GM18505 (cell line): Measurements from ENCODE around the gene CSN1S1.

Experiments
- ATAC-seq: cut with Tn5 transposase; IDR thresholded peaks from one replicate; pipeline ENCODE4 v1.9.1; 2021; ENCODE audit not compliant: unreplicated experiment
- POLR2A ChIP-seq: IDR thresholded peaks from 4 replicates; pipeline ENCODE4 v1.6.1; 2011; ENCODE audit warnings: borderline replicate concordance; ENCODE audit not compliant: insufficient read depth, insufficient read length; ENCODE audit errors: extremely low read depth

CSN1S1 gene

DNA sequence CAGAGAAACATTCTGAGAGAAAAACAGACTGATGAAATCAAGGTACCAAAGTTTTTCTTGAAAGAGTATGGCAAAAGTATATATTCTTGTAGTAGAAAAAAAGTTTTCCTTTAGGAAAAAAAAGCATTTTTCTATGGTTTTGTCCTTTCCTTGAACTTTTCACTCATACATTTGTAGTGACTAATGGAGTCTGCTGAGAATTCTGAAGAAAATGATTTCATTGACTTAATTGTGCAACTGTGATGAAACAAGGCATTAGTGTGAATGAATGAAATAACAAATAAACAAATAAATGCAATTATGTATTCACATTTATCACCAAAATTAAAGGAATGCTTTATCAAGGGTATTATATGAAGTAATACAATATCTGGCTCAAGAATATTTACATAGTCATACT, 5.7 kb downstream of the CSN1S1 start:
- no peak for ATAC-seq
- TF ChIP-seq POLR2A = no peak

DNA sequence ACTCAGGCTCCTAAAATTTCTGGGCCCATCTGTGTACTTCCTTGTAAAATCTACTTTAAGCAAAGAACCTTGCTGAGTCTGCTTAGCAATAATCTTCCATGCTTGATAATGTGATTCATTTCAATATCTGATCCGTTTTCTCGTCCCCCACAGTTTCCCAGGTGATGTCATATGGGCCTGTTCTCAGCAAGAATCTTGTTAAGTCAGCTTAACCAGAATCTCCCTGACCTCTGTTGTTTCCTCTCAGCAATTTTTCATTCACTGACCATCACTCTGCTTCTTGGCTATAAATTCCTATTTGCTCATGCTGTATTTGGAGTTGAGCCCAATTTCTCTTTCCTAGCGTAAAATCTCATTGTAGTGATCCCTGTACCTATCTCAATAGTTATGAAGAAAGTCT, 20.7 kb downstream of the CSN1S1 start:
- TF ChIP-seq POLR2A = no peak
- ATAC-seq = no peak

DNA sequence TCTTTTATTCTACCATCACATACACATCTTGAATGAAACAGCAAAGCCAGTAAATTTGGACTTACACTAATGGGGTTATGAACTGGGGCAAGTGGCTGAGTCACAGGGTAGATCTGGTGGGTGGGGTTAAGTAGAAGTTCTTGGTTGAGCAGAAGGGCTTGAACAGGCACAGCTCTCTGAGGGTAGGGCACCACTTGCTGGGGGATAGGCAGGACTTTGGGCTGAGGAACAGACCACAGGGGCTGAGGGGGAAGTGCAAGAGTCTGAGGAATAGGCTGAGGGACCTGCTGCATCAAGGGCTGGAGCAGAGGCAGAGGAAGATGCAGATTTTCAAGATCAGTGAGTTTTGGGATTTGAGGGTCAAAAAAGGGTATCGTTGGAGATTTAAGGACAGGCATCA, 26.3 kb downstream of the CSN1S1 start:
- no peak for TF ChIP-seq POLR2A
- ATAC-seq = no peak

DNA sequence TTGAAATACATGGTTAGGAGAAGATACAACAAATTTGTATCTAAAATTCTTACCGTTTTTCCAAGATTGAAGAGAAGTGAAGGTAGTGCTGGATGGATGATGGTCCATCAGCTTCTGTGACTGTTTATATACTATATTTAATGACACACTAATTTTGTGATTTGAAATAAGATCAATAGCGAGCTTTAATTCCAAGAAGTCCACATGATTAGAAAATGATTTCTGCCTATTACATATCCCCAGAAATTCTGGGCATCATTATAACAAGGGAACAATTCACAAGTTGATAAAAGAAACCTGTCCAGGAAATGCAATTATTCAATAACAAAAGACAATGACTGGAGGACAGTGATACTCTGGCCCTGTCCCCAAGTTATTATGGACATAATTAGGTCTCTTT, 34.8 kb downstream of the CSN1S1 start, which contains the start of gene CSN2:
Gene CSN2, minus strand, starts transcription at position 101 of the 400 bp plus-strand sequence. CDS start 4,733 bp downstream, outside the sequence.
- ATAC-seq = no peak
- TF ChIP-seq POLR2A = no peak

DNA sequence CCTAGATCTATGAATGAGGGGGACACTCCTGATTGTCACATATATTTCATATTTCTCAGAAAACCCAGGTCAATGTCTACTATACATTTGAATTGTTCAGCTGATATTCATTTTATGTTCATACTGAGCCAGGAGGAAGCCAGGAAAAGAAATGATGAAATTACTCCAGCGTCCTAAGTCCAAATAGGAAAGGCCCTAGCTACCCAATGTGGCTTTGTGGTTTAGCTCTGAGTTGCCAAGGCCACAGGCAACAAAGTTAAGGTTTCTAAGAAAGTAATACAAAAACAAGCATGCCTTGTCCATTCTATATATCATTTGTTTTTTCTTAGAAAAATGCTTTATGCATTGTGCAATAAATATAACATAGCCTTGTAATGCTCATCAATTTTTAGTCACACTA, 39.2 kb downstream of the CSN1S1 start:
- no peak for ATAC-seq
- TF ChIP-seq POLR2A = no peak

DNA sequence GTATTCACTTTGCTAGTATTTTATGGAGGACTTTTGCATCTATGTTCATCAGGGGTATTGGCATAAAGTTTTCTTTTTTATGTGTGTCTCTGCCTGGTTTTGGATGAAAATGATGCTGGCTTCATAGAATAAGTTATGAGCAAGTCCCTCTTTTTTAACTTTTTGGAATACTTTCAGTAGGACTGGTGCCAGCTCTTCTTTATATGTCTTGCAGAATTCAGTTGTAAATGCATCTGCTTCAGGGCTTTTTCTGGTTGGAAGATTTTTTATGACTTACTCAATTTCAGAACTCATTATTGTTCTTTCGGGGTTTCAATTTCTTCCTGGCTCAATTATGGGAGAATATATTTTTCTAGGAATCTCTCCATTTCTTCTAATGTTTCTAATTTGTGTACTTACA, 43.8 kb downstream of the CSN1S1 start:
- ATAC-seq = no peak
- no peak for TF ChIP-seq POLR2A

DNA sequence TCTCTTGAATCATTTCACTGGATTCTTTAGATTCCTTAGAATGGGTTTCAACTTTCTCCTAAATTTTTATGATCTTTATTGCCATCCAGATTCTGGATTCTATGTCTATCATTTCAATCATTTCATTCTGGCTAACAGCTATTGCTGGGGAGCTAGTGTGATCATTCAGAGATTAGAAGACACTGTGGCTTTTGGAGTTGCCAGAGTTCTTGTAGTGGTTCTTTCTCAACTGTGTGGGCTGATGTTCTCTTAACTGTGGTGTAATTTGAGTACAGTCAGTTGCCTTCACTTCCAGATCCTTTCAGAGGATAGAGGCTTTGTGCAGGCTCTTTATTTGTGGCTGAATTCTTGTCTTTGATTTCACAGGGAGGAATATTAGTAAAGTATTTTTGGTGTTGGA, 46.7 kb downstream of the CSN1S1 start:
- no peak for ATAC-seq
- no peak for TF ChIP-seq POLR2A

DNA sequence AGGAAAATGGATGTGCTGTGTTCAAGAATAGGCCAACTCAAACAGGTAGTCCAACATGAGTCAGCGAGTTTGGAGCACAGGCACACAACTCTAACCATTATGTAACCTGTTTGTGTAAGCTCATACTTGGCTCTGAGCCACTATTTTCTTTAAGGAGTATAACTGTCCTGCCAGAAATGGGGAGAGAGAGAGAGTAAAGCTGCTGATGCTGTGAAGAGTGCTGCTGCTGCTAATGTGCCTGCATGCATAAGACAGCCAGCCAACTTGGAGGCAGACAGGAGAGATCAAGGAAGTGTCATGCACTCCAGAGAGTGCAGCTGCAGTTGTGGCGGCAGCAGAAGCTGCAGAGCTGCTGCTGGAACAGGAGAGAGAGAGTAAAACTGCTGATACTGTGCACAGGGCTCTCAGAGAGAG, 53.2 kb downstream of the CSN1S1 start:
- peak; percentile 66 for ATAC-seq
- TF ChIP-seq POLR2A = no peak

DNA sequence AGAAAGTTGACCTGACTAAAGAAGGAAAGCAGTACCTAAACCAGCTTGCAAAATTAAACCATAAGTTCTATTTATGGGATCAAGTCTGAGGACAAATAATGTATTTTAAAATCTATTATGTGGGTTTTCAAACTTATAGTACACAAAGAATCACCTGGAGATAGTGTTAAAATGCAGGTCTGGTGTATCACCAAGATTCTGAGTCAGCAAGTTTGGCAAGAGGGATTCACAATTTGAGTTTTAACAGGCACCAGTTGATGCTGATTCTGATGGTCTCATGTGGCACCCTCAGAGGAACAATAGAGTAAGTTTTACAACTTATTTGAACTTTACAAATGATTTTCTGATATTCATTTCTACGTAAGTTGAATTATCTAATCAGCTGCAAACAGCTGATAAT, 55.8 kb downstream of the CSN1S1 start:
- ATAC-seq = no peak
- TF ChIP-seq POLR2A = no peak

DNA sequence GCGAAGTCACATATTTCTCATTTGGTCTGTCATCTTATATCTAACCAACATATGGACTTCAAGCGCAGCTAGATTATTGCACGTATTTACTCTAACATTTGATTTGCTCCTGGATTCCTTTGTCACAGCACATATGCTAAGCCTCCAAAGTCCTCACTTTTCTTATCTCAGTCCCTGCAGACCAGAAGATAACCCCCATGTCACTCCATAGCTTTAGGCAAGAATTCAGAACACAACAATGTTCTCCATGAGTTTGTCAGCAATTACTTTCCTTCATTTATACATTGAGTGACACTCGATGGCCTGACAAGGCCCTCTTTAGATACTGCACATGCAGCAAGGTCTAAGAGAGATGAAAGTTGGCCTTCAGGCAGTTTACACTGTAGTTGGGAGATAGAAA, 60.1 kb downstream of the CSN1S1 start:
- no peak for ATAC-seq
- TF ChIP-seq POLR2A = no peak

DNA sequence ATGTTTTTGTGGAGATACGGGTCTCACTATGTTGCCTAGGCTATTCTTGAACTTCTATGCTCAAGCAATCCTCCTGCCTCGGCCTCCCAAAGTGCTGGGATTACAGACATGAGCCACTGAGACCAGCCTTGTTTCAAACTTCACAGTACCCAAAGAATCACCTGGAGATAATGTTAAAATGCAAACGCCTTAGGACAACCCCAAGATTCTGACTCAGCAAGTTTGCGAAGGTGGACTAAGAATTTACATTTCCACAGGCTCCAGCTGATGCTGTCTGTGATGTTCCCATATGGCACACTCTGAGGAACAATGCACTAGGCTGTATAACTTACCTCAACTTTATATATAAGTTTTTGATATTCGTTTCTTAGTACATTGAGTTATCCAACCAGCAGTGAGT, 63.9 kb downstream of the CSN1S1 start:
- ATAC-seq = no peak
- no peak for TF ChIP-seq POLR2A

DNA sequence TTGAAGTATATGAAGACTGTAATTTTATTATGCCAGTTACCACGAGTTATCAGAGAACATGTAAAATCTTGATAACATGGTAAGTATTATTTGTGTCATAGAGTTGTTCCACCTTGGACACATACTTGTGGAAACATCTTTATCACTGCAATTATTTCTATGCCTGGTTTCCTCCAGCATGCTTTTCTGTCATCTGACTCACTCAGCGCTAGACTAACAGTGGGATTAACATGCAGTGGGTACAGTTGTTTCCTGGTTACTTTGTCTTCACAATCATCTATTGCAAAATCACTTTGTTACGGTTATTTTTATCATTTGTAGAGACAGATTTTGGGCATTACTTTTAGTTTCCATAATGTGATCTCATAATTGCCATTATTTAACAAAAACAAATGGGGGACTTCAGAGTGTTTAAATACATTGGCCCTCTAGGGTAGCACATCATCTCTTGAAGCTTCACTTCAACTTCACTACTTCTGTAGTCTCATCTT, 64.7 kb downstream of the CSN1S1 start, which contains the start of gene STATH:
Gene STATH, plus strand, starts transcription at position 441 of the 491 bp plus-strand sequence. CDS start 2,472 bp downstream, outside the sequence.
- ATAC-seq = no peak

More for the DNA sequence above, 64.7 kb downstream of the CSN1S1 start, which contains the start of gene STATH:
- no peak for TF ChIP-seq POLR2A
